Activated CD4-positive, alpha-beta memory T cell treated with anti-CD3 and anti-CD28 coated beads, Interleukin-2, amount 10 ng/mL, durations not matched to agents 7 days and 5 days (primary cell): Measurements from ENCODE around the gene ELAVL4. TPM values are rescaled to one million over a fixed set of nuclear protein-coding genes. Genes with fewer than 3 reads are reported as not detected.
"Not testable (repeated sequence)": the region's sequence is repeated elsewhere in the genome, so short reads cannot be mapped to it uniquely, and the experiment has no call there.

Source experiments
- CTCF ChIA-PET: fragments of 350-600 bp; sonication (Branson Sonifier 250); formaldehyde crosslinking; loops from one replicate; lab custom pipeline; 2021; ENCODE audit warnings: antibody characterized with exemption, inconsistent platforms; lab: Charles Lee
- POLR2A ChIA-PET: fragments of 350-600 bp; sonication (Branson Sonifier 250); formaldehyde crosslinking; loops from one replicate; lab custom pipeline; 2021; ENCODE audit warnings: antibody characterized with exemption; lab: Charles Lee
- DNase-seq: peaks from one replicate; pipeline ENCODE4 v3.0.0-alpha.2; 2020
- H3K27ac Mint-ChIP-seq: one replicate; pipeline ENCODE4 v1.8.0; 2021; ENCODE audit warnings: mild to moderate bottlenecking, mixed read lengths
- H3K27me3 Mint-ChIP-seq: one replicate; pipeline ENCODE4 v1.8.0; 2021; ENCODE audit warnings: mixed read lengths
- H3K36me3 Mint-ChIP-seq: one replicate; pipeline ENCODE4 v1.8.0; 2021; ENCODE audit warnings: low read depth, mixed read lengths
- H3K4me1 Mint-ChIP-seq: one replicate; pipeline ENCODE4 v1.8.0; 2021; ENCODE audit warnings: mixed read lengths
- H3K4me3 Mint-ChIP-seq: one replicate; pipeline ENCODE4 v1.8.0; 2021; ENCODE audit warnings: mild to moderate bottlenecking, mixed read lengths
- H3K9me3 Mint-ChIP-seq: one replicate; pipeline ENCODE4 v1.8.0; 2021; ENCODE audit warnings: mixed read lengths
- total RNA-seq, 2 experiments: library from RNA; stranded (reverse); gene quantifications; one replicate each; pipeline ENCODE4 v1.2.3, GENCODE V29; 2021

ELAVL4 gene
- total RNA-seq, 2 experiments from 2014 or later = not detected

- no peak overlapping the region for H3K4me3 Mint-ChIP-seq
- ChIA-PET POLR2A (no interaction called here), CTCF (no interaction called here)
- no peak for DNase-seq
- no peaks in the 10 kb centered on the region for H3K4me1 Mint-ChIP-seq
- no peaks in the 10 kb centered on the region for H3K36me3 Mint-ChIP-seq
- no peaks in the 10 kb centered on the region for H3K9me3 Mint-ChIP-seq
- no peak overlapping the region for H3K27ac Mint-ChIP-seq
- no peaks in the 10 kb centered on the region for H3K27me3 Mint-ChIP-seq
These were observed 27.0 kb downstream of the ELAVL4 start for GRCh38 chr1:50135716-50136115.

- no peak for DNase-seq
- Mint-ChIP-seq H3K4me1 (no peaks in the 10 kb centered on the region), H3K4me3 (no peak overlapping the region), H3K27ac (no peak overlapping the region), H3K36me3 (no peaks in the 10 kb centered on the region), H3K9me3 (no peaks in the 10 kb centered on the region), H3K27me3 (no peaks in the 10 kb centered on the region)
- POLR2A ChIA-PET = no interaction called here
- CTCF ChIA-PET = no interaction called here
These were observed 30.8 kb downstream of the ELAVL4 start for GRCh38 chr1:50139339-50140181.

GRCh38 chr1:50140182-50140447, 31.4 kb downstream of the ELAVL4 start:
- ChIA-PET CTCF (no interaction called here), POLR2A (no interaction called here)
- Mint-ChIP-seq H3K4me3 (no peak overlapping the region), H3K9me3 (no peaks in the 10 kb centered on the region), H3K27ac (no peak overlapping the region), H3K27me3 (no peaks in the 10 kb centered on the region), H3K4me1 (no peaks in the 10 kb centered on the region), H3K36me3 (no peaks in the 10 kb centered on the region)
- no peak for DNase-seq

GRCh38 chr1:50147191-50147850, 38.6 kb downstream of the ELAVL4 start:
- DNase-seq = no peak
- ChIA-PET POLR2A (no interaction called here), CTCF (no interaction called here)
- no peaks in the 10 kb centered on the region for H3K27me3 Mint-ChIP-seq
- H3K4me1 Mint-ChIP-seq = no peaks in the 10 kb centered on the region
- H3K27ac Mint-ChIP-seq = no peak overlapping the region
- no peaks in the 10 kb centered on the region for H3K9me3 Mint-ChIP-seq
- no peak overlapping the region for H3K4me3 Mint-ChIP-seq
- H3K36me3 Mint-ChIP-seq = no peaks in the 10 kb centered on the region

GRCh38 chr1:50148142-50148923, 39.6 kb downstream of the ELAVL4 start:
- no peaks in the 10 kb centered on the region for H3K4me1 Mint-ChIP-seq
- no peak overlapping the region for H3K4me3 Mint-ChIP-seq
- no peaks in the 10 kb centered on the region for H3K9me3 Mint-ChIP-seq
- no peaks in the 10 kb centered on the region for H3K27me3 Mint-ChIP-seq
- ChIA-PET CTCF (no interaction called here), POLR2A (no interaction called here)
- no peaks in the 10 kb centered on the region for H3K36me3 Mint-ChIP-seq
- H3K27ac Mint-ChIP-seq = no peak overlapping the region
- no peak for DNase-seq

- Mint-ChIP-seq H3K27ac (no peak overlapping the region), H3K36me3 (no peaks in the 10 kb centered on the region), H3K27me3 (no peaks in the 10 kb centered on the region), H3K9me3 (no peaks in the 10 kb centered on the region), H3K4me3 (no peak overlapping the region), H3K4me1 (no peaks in the 10 kb centered on the region)
- ChIA-PET CTCF (no interaction called here), POLR2A (no interaction called here)
- no peak for DNase-seq
These were observed 43.5 kb downstream of the ELAVL4 start for GRCh38 chr1:50152236-50152635.

GRCh38 chr1:50155541-50155940, 46.8 kb downstream of the ELAVL4 start:
- Mint-ChIP-seq H3K4me1 (no peaks in the 10 kb centered on the region), H3K36me3 (no peaks in the 10 kb centered on the region), H3K27ac (no peak overlapping the region), H3K9me3 (no peaks in the 10 kb centered on the region), H3K4me3 (no peak overlapping the region), H3K27me3 (no peaks in the 10 kb centered on the region)
- POLR2A ChIA-PET = no interaction called here
- CTCF ChIA-PET = no interaction called here
- DNase-seq = no peak

GRCh38 chr1:50156241-50157010, 47.7 kb downstream of the ELAVL4 start:
- Mint-ChIP-seq H3K27ac (no peak overlapping the region), H3K4me1 (no peaks in the 10 kb centered on the region), H3K36me3 (no peaks in the 10 kb centered on the region), H3K9me3 (no peaks in the 10 kb centered on the region), H3K4me3 (no peak overlapping the region), H3K27me3 (no peaks in the 10 kb centered on the region)
- no peak for DNase-seq
- ChIA-PET POLR2A (no interaction called here), CTCF (no interaction called here)

GRCh38 chr1:50157306-50157941, 48.7 kb downstream of the ELAVL4 start:
- no peak for DNase-seq
- H3K9me3 Mint-ChIP-seq = no peaks in the 10 kb centered on the region
- H3K27me3 Mint-ChIP-seq = no peaks in the 10 kb centered on the region
- H3K4me3 Mint-ChIP-seq = no peak overlapping the region
- no peaks in the 10 kb centered on the region for H3K36me3 Mint-ChIP-seq
- no peaks in the 10 kb centered on the region for H3K4me1 Mint-ChIP-seq
- POLR2A ChIA-PET = no interaction called here
- H3K27ac Mint-ChIP-seq = no peak overlapping the region
- CTCF ChIA-PET = no interaction called here

GRCh38 chr1:50158421-50158820, 49.7 kb downstream of the ELAVL4 start:
- H3K27me3 Mint-ChIP-seq = no peaks in the 10 kb centered on the region
- no peaks in the 10 kb centered on the region for H3K4me1 Mint-ChIP-seq
- H3K36me3 Mint-ChIP-seq = no peaks in the 10 kb centered on the region
- ChIA-PET CTCF (no interaction called here), POLR2A (no interaction called here)
- no peaks in the 10 kb centered on the region for H3K9me3 Mint-ChIP-seq
- DNase-seq = no peak
- H3K4me3 Mint-ChIP-seq = no peak overlapping the region
- H3K27ac Mint-ChIP-seq = no peak overlapping the region

- POLR2A ChIA-PET = no interaction called here
- Mint-ChIP-seq H3K9me3 (no peaks in the 10 kb centered on the region), H3K36me3 (no peaks in the 10 kb centered on the region), H3K4me3 (no peak overlapping the region), H3K4me1 (no peaks in the 10 kb centered on the region), H3K27ac (no peak overlapping the region), H3K27me3 (no peaks in the 10 kb centered on the region)
- no peak for DNase-seq
- CTCF ChIA-PET = no interaction called here
These were observed 55.0 kb downstream of the ELAVL4 start for GRCh38 chr1:50163680-50164079.

GRCh38 chr1:50166351-50166750, 57.6 kb downstream of the ELAVL4 start:
- H3K36me3 Mint-ChIP-seq, H3K27ac Mint-ChIP-seq, H3K27me3 Mint-ChIP-seq, CTCF ChIA-PET, H3K4me3 Mint-ChIP-seq, H3K9me3 Mint-ChIP-seq, POLR2A ChIA-PET, H3K4me1 Mint-ChIP-seq, DNase-seq: not testable (repeated sequence)

- H3K27ac Mint-ChIP-seq = no peak overlapping the region
- H3K4me1 Mint-ChIP-seq = no peaks in the 10 kb centered on the region
- DNase-seq = no peak
- POLR2A ChIA-PET = no interaction called here
- no peak overlapping the region for H3K4me3 Mint-ChIP-seq
- no peaks in the 10 kb centered on the region for H3K36me3 Mint-ChIP-seq
- CTCF ChIA-PET = no interaction called here
- H3K27me3 Mint-ChIP-seq = peaks cover 2% of the 10 kb centered on the region
- no peaks in the 10 kb centered on the region for H3K9me3 Mint-ChIP-seq
These were observed 63.6 kb downstream of the ELAVL4 start for GRCh38 chr1:50172299-50172698.
